Nucleus accumbens (tissue), 56 donors: ENCODE results near the gene UNC80.

Source experiments
- DNase-seq, 56 donors: peaks; one replicate each; lab custom pipeline; 2025; lab: John Stamatoyannopoulos, UW

UNC80 gene

GRCh38 chr2:209808521-209808920, 36.9 kb downstream of the UNC80 start:
- DNase-seq = no peak

GRCh38 chr2:209809256-209809655, 37.6 kb downstream of the UNC80 start:
- no peak for DNase-seq

GRCh38 chr2:209817844-209818271, 46.2 kb downstream of the UNC80 start:
- no peak for DNase-seq

- DNase-seq = no peak
Observed at GRCh38 chr2:209818939-209819338, 47.3 kb downstream of the UNC80 start.

- no peak for DNase-seq
Observed at GRCh38 chr2:209821806-209822205, 50.2 kb downstream of the UNC80 start.

- DNase-seq = no peak
Observed at GRCh38 chr2:209823484-209823883, 51.9 kb downstream of the UNC80 start.

GRCh38 chr2:209824391-209824790, 52.8 kb downstream of the UNC80 start:
- DNase-seq = no peak

GRCh38 chr2:209830722-209831465, 59.3 kb downstream of the UNC80 start:
- DNase-seq = no peak

- no peak for DNase-seq
Observed at GRCh38 chr2:209834767-209835166, 63.1 kb downstream of the UNC80 start.

GRCh38 chr2:209840434-209840833, 68.8 kb downstream of the UNC80 start:
- no peak for DNase-seq

GRCh38 chr2:209845666-209846065, 74.0 kb downstream of the UNC80 start:
- DNase-seq = no peak

- DNase-seq = no peak
Observed at GRCh38 chr2:209864716-209865295, 93.2 kb downstream of the UNC80 start.

GRCh38 chr2:209868271-209868994, 96.8 kb downstream of the UNC80 start:
- DNase-seq = no peak

GRCh38 chr2:209870067-209870466, 98.4 kb downstream of the UNC80 start:
- no peak for DNase-seq

- DNase-seq = peak in 44 of 56 donors; percentile 1 to 79 (median 31)
Observed at GRCh38 chr2:209872675-209873074, 101.0 kb downstream of the UNC80 start.

- no peak for DNase-seq
Observed at GRCh38 chr2:209875270-209875669, 103.6 kb downstream of the UNC80 start.

- DNase-seq = no peak
Observed at GRCh38 chr2:209876211-209876610, 104.6 kb downstream of the UNC80 start.

GRCh38 chr2:209878701-209879100, 107.1 kb downstream of the UNC80 start:
- no peak for DNase-seq

GRCh38 chr2:209900638-209901037, 129.0 kb downstream of the UNC80 start:
- DNase-seq = no peak

GRCh38 chr2:209901172-209901571, 129.5 kb downstream of the UNC80 start:
- no peak for DNase-seq

- no peak for DNase-seq
Observed at GRCh38 chr2:209905691-209906090, 134.1 kb downstream of the UNC80 start.

GRCh38 chr2:209907746-209908145, 136.1 kb downstream of the UNC80 start:
- DNase-seq = no peak
